DND-41 (cell line): ENCODE data around the gene WDFY4.

Experiments used
- EZH2 ChIP-seq: IDR thresholded peaks from 3 replicates; pipeline ENCODE4 v1.6.1; 2012; ENCODE audit warnings: borderline replicate concordance, low read depth, mild to moderate bottlenecking, moderate library complexity, low read length, inconsistent platforms; ENCODE audit not compliant: severe bottlenecking
- TF ChIP-seq, protein P1 (sequence below): IDR thresholded peaks from 2 replicates; pipeline ENCODE4 v1.5.1; 2012; ENCODE audit warnings: borderline replicate concordance, low read length, moderate library complexity, mild to moderate bottlenecking; ENCODE audit not compliant: poor library complexity, severe bottlenecking; ENCODE audit errors: extremely low read depth

DNA sequence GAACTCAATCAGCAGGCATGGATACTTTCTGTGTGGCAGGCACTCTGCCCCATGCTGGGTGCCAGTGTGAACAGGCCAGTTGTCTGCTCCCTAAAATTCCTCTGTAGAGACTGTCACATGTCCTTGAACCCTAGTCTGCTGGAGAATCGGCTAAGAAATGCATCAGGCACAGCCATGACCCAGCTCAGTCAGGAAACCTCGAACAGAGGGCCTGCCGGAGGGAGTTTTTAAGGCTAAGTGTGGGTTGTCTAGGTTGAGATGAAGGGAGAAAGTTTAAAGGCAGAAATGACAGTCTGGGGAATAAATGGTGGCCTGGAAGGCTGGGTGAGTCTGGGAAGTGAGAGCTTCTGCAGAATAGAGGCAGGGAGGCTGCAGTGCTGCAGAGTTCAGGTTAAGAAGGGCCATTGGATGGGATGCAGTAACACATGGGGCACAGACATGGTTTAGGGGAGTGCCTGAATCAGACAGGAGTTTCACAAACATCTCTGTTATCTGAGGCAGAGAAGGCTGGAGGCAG is 45.3 kb downstream of the WDFY4 start:
- TF ChIP-seq, protein P1, sequence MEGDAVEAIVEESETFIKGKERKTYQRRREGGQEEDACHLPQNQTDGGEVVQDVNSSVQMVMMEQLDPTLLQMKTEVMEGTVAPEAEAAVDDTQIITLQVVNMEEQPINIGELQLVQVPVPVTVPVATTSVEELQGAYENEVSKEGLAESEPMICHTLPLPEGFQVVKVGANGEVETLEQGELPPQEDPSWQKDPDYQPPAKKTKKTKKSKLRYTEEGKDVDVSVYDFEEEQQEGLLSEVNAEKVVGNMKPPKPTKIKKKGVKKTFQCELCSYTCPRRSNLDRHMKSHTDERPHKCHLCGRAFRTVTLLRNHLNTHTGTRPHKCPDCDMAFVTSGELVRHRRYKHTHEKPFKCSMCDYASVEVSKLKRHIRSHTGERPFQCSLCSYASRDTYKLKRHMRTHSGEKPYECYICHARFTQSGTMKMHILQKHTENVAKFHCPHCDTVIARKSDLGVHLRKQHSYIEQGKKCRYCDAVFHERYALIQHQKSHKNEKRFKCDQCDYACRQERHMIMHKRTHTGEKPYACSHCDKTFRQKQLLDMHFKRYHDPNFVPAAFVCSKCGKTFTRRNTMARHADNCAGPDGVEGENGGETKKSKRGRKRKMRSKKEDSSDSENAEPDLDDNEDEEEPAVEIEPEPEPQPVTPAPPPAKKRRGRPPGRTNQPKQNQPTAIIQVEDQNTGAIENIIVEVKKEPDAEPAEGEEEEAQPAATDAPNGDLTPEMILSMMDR: no peak
- no peak for TF ChIP-seq EZH2
